Activated T-helper 17 cell treated with anti-CD3 and anti-CD28 coated beads, Interleukin-2, amount 50 U/mL, for 72 hours (primary cell): ENCODE results near the gene ANGPTL2. TPM values are rescaled to one million over a fixed set of nuclear protein-coding genes. Genes with fewer than 3 reads are reported as not detected.

ENCODE experiments used
- ATAC-seq: fragments of 150-1000 bp; cut with Tn5 transposase; replicated peaks from 2 replicates; pipeline ENCODE4 v1.10.0; 2021; ENCODE audit warnings: mild to moderate bottlenecking, moderate library complexity
- H3K27ac Mint-ChIP-seq: one replicate; pipeline ENCODE4 v1.8.0; 2022; ENCODE audit warnings: mixed read lengths
- H3K27me3 Mint-ChIP-seq: one replicate; pipeline ENCODE4 v1.8.0; 2022; ENCODE audit warnings: mixed read lengths
- H3K36me3 Mint-ChIP-seq: one replicate; pipeline ENCODE4 v1.8.0; 2022; ENCODE audit warnings: low read depth, mild to moderate bottlenecking, mixed read lengths
- H3K4me1 Mint-ChIP-seq: one replicate; pipeline ENCODE4 v1.8.0; 2022; ENCODE audit warnings: mixed read lengths
- H3K4me3 Mint-ChIP-seq: one replicate; pipeline ENCODE4 v1.8.0; 2022; ENCODE audit warnings: mild to moderate bottlenecking, mixed read lengths
- H3K9me3 Mint-ChIP-seq: one replicate; pipeline ENCODE4 v1.8.0; 2022; ENCODE audit warnings: mixed read lengths
- total RNA-seq, 2 donors: library from RNA; stranded (reverse); gene quantifications; one replicate each; pipeline ENCODE4 v1.2.3, GENCODE V29; 2022

ANGPTL2 gene
- total RNA-seq, 2 donors from 2014 or later, result not detected

DNA sequence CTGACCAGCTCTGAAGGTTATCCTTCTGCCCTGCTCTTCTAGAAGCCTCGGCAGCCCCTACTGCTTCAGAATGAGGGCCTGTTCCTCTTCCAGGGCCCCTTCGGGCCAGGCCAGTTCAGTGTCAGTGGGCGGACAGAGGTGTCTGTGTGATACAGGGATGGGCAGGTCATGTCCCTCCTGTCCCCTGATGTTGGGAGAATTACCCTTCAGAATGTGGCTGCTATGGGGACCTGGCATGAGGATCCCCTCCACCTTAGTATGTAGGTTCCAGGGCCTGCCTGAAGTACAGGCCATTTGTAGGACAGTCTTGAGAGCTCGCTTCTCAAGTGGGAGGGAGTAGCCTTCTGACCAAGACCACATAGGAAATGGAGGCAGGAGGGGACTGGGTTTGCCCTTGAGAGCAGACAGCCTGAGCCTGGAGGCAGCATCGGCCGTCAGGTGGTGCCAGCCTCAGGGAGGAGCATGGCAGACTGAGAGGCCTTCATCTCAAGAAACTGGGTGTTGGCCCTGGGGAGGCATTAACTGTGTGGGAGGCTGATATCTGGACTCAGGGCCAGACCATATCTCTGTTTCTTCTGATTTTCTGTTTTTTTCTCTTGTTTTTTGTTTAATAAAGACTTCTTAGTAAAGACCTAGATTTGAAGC lies 32.0 kb downstream of the ANGPTL2 start:
- ATAC-seq, result no peak
- Mint-ChIP-seq H3K27ac (no peak overlapping the region), H3K4me1 (no peaks in the 10 kb centered on the region), H3K36me3 (no peaks in the 10 kb centered on the region), H3K27me3 (no peaks in the 10 kb centered on the region), H3K4me3 (no peak overlapping the region), H3K9me3 (no peaks in the 10 kb centered on the region)

DNA sequence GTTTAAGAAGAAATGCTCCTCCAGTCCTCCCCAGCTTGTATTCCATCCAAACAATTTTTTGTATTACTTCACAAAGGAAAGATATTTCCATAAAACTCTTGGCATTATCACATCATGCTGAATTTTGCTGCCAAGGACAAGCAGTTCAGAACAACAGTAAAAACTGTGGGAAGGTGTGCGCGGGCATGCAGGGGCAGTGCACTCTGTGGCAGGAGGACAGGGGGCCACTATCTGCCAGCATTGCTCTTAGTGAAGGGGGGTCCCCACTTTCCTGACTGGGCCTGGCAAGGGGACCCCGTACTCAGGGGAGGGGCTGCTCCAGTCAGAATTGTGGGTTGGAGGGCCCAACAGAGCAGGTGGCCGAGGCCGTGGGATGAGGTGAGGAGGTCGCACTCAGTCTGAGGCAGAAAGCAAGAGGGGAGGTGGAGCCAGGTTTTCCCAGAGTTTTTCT lies 32.8 kb downstream of the ANGPTL2 start:
- no peaks in the 10 kb centered on the region for H3K36me3 Mint-ChIP-seq
- H3K4me1 Mint-ChIP-seq, result peaks cover 2% of the 10 kb centered on the region
- H3K27me3 Mint-ChIP-seq, result no peaks in the 10 kb centered on the region
- H3K9me3 Mint-ChIP-seq, result no peaks in the 10 kb centered on the region
- ATAC-seq, result no peak
- no peak overlapping the region for H3K27ac Mint-ChIP-seq
- no peak overlapping the region for H3K4me3 Mint-ChIP-seq

DNA sequence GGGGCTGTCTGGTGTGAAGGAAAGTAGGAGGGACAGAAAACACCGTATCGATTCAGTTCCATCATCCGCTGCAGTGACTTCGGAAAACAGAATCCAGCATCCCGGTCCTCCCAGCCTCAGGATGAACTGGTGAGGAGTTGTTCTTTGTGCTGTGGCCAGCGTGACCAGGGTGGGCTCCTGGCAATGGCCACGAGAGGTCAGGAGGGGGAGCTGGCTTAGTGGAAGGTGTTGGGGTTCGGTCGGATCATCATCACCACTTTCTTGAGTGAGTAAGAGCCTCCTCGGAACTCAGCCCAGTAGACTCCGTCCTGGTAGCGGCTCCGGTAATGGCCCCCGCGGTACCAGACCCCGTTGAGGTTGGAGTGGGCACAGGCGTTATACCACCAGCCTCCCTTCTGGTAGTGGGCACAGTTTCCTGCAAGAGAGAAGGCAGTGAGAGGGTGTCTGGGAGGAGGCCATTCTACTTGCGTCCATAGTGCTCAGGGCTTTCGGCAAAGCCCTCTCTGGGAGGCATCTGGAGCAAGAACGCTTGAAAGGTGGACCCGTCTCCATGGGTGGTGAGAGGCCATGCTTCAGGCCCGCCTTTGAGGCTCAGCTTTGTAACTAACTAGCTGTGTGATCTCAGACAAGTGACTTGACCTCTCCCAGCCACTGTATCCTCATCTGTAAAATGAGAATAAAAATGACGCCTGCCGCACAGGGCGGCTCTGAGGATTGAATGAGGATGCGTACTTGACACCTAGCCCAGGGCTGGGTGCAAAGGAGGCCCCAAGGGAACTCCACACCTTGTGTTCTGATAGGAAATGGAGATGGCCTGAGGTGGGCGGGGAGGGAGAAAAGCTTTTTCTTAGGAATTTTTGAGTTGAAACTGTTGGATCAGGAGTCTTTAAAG lies 33.5 kb downstream of the ANGPTL2 start:
- Mint-ChIP-seq H3K36me3 (no peaks in the 10 kb centered on the region), H3K4me3 (no peak overlapping the region), H3K4me1 (peaks cover 5% of the 10 kb centered on the region), H3K9me3 (no peaks in the 10 kb centered on the region), H3K27ac (no peak overlapping the region), H3K27me3 (no peaks in the 10 kb centered on the region)
- no peak for ATAC-seq

DNA sequence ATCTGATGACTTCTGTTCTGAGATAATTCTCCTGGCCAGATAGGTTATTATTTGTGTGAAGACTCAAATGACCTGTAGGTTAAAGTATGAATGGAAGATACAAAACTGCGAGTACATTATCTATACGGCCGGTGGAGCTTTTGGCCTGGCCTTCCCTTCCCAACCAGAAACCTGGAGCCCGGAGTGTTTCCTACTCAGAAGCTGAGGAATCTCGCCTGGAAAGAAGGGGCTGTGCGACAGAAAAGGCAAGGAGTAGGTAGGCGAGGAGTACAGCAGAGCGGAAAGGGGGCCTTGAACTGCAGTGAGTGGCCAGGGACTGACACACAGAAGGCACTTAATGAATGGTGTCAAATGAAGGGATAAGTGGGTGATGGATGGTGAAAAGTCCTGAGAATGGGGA lies 34.6 kb downstream of the ANGPTL2 start:
- peaks cover 5% of the 10 kb centered on the region for H3K4me1 Mint-ChIP-seq
- no peak overlapping the region for H3K27ac Mint-ChIP-seq
- H3K4me3 Mint-ChIP-seq, result no peak overlapping the region
- H3K27me3 Mint-ChIP-seq, result no peaks in the 10 kb centered on the region
- no peak for ATAC-seq
- no peaks in the 10 kb centered on the region for H3K36me3 Mint-ChIP-seq
- no peaks in the 10 kb centered on the region for H3K9me3 Mint-ChIP-seq

DNA sequence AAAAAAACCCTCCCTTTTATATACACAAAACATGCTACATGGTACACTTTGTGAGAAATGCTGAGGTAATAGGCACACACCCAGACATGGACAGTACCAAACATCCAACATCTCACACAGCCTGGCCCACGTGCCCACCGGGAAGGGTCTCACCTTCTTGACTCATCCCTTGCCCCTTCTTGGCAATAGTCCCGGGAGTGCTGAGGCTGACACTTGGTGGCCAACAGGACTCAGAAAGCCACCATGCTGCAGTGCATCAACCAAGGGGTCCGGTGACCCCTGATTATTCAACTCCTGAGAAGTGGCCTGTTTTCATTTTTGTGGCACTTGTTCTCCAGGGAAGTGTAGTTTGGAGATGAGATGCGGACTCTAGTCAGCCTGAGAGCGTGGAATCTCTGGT lies 35.0 kb downstream of the ANGPTL2 start:
- Mint-ChIP-seq H3K9me3 (no peaks in the 10 kb centered on the region), H3K27ac (no peak overlapping the region), H3K27me3 (no peaks in the 10 kb centered on the region), H3K4me1 (peaks cover 5% of the 10 kb centered on the region), H3K36me3 (no peaks in the 10 kb centered on the region), H3K4me3 (no peak overlapping the region)
- ATAC-seq, result no peak

DNA sequence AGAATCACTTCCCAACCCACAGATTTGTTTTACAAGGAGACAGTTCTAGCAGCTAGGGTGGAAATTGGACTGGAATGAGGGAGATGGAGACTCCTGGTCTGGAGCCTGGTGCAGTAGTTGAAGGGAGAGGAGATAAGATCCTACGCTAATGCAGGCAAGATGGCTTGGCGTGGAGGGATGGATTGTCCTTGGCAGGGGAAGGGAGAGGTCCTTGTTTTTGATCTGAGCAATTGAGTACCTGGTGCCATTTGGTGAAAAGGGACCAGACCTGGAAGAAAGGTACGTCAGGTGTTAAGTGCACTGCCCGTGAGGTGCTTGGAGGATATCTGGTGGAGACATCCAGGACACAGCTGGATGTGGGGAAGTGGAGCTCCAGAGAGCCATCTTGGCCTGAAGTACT lies 35.7 kb downstream of the ANGPTL2 start:
- H3K9me3 Mint-ChIP-seq, result no peaks in the 10 kb centered on the region
- H3K27me3 Mint-ChIP-seq, result no peaks in the 10 kb centered on the region
- no peak for ATAC-seq
- no peaks in the 10 kb centered on the region for H3K36me3 Mint-ChIP-seq
- H3K4me1 Mint-ChIP-seq, result peaks cover 5% of the 10 kb centered on the region
- no peak overlapping the region for H3K4me3 Mint-ChIP-seq
- H3K27ac Mint-ChIP-seq, result no peak overlapping the region

DNA sequence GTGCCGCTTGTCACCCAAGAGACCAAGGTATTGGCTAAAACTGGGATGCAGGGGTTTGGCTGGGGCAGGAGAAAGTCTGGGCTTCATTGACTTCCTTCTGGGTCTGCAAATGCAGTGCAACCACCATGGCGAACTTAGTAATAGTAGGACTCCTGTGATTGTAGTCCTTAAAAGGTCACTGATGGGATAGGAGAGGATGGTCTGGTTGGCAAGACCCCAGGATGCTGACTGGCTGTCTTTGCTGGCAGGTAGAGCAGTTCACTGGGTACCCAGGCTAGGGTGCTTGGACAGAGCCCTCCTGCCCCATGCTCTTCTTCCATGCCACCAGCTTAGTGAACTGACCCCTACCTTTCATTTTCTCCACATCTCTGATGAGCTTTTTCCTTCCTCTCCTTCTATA lies 37.2 kb downstream of the ANGPTL2 start:
- Mint-ChIP-seq H3K36me3 (no peaks in the 10 kb centered on the region), H3K9me3 (no peaks in the 10 kb centered on the region), H3K4me3 (no peak overlapping the region), H3K27ac (no peak overlapping the region), H3K4me1 (peaks cover 5% of the 10 kb centered on the region), H3K27me3 (no peaks in the 10 kb centered on the region)
- ATAC-seq, result no peak

DNA sequence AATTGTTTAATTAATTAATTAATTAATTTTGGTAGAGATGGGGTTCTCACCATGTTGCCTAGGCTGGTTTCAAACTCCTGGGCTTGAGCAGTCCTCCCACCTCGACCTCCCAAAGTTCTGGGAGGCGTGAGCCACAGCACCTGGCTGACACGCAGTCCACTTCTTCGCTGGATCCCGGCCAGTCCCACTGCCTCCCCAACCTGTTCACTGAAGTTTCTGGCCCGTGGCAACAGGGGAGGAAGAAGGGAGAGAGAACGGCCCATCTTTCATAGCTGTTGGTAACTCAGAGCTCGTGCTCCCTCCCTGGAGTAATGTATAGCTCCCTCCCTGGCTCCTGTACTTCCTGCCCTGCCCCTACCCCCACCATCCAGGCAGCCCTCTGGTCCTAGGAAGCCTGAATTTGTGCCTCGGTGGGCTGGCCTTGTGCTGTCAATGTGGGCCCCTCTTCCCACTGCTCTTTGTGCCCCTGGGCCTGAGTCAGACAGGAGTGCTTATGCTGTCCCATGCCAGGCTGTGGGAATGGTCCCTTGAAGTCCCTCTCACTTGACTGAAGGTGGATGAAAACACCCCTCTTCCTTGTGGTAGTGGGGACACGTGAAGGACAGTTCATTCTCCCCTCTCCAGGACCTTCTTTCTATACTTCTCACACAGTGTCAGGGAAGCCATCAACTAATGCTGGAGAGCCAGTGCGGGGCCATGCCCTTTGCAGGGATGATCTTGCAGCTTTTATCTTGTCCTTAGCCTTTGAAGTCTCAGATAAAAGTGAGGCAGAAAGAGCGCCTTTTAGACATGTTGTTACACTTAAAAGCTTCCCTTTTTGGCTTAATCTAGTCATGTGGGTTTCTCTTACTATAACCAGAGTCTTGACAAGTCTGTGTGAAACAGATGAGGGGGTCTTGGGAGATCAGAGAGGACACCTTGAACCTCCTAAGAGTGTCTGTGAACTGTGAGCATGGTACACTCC lies 38.1 kb downstream of the ANGPTL2 start:
- Mint-ChIP-seq H3K9me3 (no peaks in the 10 kb centered on the region), H3K4me3 (no peak overlapping the region), H3K27me3 (no peaks in the 10 kb centered on the region), H3K36me3 (no peaks in the 10 kb centered on the region), H3K4me1 (peaks cover 5% of the 10 kb centered on the region), H3K27ac (no peak overlapping the region)
- no peak for ATAC-seq

DNA sequence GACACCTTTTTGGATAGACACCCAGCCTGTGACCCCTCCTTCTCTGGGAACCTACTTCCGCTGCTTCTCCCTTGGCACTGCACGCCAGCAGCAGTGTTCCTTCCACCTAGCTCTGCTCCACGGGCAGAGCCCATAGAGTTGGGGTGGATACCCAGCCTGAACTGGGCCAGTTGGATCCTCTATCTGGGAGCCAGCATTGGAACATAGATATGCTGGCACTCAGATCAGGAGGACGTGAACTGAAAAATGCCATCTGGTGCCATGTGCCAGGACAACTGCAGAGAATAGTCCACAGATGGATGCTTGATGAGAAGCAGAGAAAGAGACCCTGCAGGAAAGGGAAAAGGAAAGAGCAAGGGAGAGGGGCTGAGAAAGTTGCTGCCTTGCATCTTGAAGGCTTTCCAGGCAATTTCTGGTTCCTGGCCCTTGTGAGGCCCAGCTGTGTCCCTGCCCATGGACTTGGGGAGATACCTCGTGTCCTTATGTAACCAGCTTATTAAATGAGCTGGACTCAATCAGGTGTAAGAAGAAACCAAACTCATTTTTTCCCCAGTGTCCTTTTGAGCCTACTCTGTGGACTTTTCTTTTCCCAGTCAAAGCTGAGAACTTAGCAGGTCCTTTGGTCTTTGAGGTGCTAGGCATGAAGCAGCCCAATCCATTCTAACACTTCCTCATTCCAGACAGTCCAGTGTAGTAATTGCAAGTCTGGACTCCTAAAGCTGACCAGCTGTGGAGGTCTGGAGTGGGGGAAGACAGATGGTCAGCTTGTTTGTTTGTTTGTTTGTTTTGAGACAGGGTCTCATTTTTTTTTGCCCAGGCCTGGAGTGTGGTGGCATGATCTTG lies 39.1 kb downstream of the ANGPTL2 start:
- H3K27me3 Mint-ChIP-seq, result no peaks in the 10 kb centered on the region
- no peak for ATAC-seq
- no peaks in the 10 kb centered on the region for H3K9me3 Mint-ChIP-seq
- peaks cover 5% of the 10 kb centered on the region for H3K4me1 Mint-ChIP-seq
- no peak overlapping the region for H3K27ac Mint-ChIP-seq
- H3K4me3 Mint-ChIP-seq, result no peak overlapping the region
- no peaks in the 10 kb centered on the region for H3K36me3 Mint-ChIP-seq

DNA sequence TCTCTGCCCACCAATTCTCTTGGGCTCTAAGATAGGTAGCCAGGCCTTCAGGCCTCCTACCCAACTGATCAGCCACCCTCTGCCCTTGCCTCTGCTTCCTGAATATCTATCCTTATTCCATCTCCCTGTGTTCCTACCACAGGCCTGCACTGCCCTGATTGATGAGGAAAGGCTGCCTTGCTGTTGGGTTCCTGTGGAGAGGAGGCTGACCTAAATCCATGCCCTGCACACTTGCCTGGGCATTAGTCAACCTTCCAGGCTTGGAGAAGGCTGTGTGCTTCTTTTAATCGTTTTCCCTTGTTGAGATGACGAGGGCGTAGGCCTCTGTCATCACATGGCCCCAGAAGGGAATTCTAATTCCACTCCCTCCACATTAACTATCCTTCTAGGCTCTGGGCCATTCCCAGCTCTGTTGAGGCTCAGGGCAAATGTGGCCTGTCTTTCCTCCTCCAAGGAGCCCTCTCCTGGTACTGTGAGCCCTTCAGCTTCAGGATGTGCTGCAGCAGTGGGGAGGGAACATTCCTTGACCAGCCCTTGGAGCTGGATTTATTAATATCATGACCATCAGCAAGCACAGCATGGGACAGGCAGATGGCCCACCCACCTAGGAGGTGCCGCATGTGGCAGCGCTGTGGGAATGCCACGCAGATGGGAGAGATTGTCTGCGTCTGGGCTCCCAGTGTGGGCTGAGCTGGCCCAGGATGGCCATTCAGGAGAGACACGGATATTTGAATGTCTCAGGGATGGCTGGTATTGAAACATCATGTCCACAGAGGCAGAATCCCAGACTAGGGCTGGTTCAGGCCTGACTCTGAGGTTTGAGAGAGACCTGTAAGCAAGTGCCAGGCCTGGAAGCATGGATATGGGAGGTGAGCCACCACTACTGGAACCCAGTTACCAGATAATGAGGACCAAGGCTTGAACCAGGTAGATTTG lies 40.9 kb downstream of the ANGPTL2 start:
- no peaks in the 10 kb centered on the region for H3K27me3 Mint-ChIP-seq
- H3K4me3 Mint-ChIP-seq, result no peak overlapping the region
- no peak overlapping the region for H3K27ac Mint-ChIP-seq
- H3K4me1 Mint-ChIP-seq, result peaks cover 5% of the 10 kb centered on the region
- no peak for ATAC-seq
- no peaks in the 10 kb centered on the region for H3K36me3 Mint-ChIP-seq
- no peaks in the 10 kb centered on the region for H3K9me3 Mint-ChIP-seq

DNA sequence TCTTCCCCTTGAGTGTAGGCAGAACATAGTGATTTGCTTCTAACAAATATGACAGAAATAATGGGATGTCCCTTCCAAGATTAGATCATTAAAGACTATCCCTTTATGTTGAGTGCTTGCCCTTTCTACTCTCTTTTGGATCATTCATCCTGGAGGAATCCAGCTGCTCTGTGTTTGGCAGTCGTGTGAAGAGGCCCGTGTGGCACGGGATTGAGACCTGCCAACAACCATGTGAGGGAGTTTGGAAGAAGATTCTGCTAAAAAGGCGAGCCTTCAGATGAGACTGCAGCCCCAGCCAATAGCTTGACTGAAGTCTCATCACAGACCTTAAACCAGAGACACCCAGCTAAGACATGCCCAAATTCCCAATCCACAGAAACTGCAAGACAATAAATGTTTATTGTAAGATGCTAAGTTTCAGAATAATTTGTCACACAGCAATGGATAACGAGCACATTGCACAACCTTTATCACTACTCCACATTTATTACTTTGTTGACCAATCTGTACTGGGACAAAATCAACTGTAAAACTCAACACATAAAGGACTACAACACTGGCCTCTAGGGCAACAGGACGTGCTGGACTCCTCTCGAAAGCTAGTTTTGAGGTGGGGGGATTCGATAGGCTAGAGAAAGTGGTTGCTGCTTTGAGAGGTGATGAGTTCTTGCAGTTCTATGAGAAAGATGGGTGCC lies 42.8 kb downstream of the ANGPTL2 start:
- no peaks in the 10 kb centered on the region for H3K9me3 Mint-ChIP-seq
- H3K27ac Mint-ChIP-seq, result no peak overlapping the region
- no peaks in the 10 kb centered on the region for H3K36me3 Mint-ChIP-seq
- H3K27me3 Mint-ChIP-seq, result no peaks in the 10 kb centered on the region
- ATAC-seq, result no peak
- no peak overlapping the region for H3K4me3 Mint-ChIP-seq
- peaks cover 2% of the 10 kb centered on the region for H3K4me1 Mint-ChIP-seq

DNA sequence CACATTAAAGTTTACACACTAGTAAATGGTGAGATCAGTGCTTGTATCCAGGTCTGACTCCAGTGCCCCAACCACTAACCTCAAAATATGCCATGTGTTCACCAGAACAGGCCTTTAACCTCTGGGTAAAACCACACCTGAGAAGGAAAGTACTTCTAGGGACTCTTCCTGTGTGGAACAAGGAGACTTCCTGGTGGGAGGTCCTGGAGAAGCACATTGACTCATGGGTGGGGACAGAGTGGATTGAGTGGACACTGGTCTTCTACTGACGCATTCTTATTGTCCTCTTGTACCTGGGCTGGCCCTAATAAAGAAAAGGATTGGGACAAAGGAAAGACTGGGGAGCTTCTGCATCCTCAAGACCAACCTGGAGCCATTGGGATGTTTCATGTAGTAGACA lies 43.4 kb downstream of the ANGPTL2 start:
- no peak overlapping the region for H3K4me3 Mint-ChIP-seq
- no peaks in the 10 kb centered on the region for H3K4me1 Mint-ChIP-seq
- no peak for ATAC-seq
- H3K36me3 Mint-ChIP-seq, result no peaks in the 10 kb centered on the region
- H3K9me3 Mint-ChIP-seq, result no peaks in the 10 kb centered on the region
- H3K27me3 Mint-ChIP-seq, result no peaks in the 10 kb centered on the region
- H3K27ac Mint-ChIP-seq, result no peak overlapping the region
